Smooth muscle cell of the brain vasculature (primary cell): Measurements from ENCODE around the gene HPSE2.

Experiments
- DNase-seq: peaks from one replicate; pipeline ENCODE4 v3.0.0-alpha.2; 2012; ENCODE audit warnings: low read depth, low spot score

HPSE2 gene

DNA sequence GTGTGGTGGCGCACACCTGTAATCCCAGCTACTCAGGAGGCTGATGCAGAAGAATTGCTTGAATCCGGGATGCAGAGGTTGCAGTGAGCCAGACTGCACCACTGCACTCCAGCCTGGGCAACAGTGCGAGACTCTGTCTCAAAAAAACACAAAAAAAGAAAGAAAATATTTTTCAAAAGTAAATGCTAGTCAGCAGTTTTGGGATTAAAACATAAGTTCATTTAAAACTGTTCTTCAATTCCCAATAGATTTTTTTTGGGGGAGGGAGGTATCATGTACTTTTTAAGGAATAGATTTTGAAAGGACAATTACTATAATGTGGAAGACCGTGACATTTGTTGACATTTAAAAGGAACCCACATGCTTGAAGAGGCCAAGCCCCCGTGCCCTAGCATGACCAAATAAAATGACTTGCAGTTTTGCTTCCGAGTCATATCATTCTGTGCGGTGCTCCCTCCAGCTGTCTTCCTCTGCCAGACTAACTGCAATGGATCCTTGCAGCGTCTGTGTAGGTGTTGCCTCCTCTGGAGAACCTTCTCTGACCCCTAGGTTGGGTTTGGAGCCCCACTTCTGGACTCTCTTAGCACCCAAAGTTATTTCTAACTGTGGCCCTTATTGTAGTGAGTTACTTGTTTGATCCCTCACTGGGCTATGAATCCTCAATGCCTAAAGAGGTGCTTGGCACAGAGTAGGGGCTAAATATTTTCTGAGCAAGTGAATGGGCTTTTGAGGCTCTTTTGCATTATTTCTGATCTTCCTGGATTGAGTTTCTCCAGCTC lies 771.5 kb downstream of the HPSE2 start:
- no peak for DNase-seq

DNA sequence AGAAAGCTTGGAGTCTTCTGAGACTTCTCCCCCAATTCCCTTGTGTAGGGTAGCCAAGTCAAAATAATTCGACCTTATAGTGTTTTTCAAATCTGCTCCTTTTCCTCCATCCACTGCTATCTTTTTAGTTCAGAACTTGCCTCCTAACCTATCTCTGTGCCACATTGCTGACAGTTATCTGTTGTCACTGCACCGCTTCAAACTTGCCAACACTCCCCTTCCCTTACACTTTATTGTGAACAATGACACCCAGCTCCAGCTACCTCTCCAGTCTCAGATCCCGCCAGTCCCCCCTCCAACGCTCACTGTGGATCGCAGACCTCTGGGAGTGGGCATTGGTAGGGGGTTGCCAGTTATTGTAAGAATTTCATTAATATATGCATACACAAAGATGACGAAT lies 772.6 kb downstream of the HPSE2 start:
- no peak for DNase-seq

DNA sequence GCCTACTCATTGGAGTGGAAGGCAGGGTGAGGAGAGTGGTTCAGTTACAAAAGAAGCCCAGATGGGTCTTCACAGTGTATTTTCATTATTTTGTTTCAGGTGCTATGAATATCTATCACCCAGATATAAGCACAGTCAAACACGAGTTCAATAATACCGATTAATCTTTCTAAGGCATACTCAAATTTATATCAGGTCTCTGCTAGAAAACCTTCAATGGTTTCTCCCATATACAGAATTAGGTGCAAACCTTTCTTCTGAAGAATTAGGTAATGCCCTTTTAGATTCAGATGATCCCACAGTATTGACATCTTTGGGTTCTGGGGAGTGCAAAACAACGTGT lies 774.2 kb downstream of the HPSE2 start:
- no peak for DNase-seq

DNA sequence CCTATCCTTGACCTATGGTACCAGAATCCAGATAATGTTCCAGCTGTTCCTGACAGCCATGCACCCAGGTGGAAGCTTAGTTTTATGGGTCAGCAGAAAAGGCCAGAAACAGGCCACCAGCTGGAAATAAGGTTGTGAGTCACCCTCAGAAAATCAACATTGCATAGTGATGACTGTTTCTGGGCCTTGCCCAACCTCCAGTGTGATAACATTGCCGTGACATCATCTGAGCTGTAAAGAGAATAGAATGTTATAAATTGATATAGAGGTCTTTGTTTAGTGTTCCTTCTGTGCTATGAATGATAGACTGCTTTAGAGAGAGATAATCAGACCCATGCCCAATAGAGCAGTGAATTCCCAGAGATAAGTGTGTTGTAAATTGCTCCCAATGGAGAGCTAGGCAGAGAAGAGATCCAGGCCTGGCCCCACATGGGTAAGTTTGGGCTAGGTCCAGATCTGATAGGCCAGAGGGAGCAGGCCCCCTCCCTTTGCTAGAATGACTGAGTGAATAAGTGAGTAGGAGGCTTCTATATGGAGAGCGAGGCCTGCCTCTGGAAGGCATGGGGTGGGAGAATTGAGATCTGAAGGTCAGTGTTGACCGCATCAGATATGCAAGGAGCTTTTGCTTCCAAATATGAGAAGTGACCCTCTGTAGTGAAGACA lies 774.7 kb downstream of the HPSE2 start:
- peak; percentile 43 for DNase-seq

DNA sequence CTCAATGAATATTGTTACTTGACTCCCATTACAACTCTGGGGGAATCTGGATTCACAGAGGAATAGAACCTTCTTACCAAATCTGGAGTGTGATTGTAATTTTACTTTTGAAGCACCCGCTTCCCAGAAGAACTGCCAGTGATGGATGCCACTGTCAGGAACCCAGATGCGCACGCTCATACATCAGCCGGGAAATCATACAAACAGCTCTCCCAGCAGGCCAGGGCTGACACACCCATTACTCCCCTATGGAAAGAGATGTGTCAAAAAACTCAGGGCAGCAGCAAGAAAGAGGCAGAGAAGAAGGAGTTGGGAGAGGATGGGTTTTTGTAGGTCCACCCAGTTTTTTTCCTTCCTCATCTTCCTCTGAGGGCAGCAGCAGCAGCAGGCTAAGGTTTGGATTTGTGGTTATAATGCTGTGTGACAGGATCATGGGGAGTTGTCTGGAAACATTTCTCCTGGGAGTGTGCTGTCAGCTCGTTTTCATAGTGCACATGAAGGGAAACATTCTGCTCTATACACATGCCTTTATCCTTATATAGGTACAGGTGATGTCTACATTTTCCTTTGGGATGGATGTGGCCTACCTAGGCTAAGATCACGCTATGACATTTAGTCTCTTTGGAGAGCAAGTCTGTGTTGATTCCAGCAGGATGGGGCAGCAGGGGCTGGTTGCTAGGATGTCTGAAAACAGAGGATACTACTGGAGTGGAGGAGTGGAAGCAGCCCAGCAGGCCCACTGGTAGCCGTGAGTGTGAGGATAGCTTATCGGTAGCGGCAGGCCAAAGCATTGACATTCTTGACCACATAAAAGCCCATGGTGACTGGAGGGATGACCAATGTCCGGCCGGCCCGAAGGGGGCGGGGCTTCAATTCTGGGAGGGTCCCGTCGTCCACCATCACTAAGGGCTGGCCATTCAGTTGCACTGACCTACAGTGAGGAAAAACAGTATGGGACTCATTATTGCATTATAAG lies 776.6 kb downstream of the HPSE2 start:
- no peak for DNase-seq

DNA sequence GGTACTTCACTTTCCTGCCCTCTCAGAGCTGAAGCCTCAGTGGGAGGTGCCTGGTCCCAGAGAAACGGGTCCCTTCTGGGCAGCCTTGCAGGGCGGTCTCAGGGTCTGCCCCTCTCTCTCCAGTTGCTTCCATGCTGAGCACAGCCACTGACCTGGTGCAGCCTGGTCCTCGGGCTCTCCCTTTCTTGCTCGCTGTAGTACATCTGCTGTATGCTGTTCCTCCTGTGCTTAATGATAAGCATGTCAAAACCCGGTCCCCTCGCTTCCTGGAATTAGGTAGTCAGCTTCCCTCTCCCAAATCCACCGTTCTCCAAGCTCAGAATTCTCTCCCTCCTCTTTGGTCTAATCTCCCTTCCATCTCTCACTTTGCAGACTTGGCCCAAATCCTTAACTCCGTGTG lies 777.9 kb downstream of the HPSE2 start:
- no peak for DNase-seq

DNA sequence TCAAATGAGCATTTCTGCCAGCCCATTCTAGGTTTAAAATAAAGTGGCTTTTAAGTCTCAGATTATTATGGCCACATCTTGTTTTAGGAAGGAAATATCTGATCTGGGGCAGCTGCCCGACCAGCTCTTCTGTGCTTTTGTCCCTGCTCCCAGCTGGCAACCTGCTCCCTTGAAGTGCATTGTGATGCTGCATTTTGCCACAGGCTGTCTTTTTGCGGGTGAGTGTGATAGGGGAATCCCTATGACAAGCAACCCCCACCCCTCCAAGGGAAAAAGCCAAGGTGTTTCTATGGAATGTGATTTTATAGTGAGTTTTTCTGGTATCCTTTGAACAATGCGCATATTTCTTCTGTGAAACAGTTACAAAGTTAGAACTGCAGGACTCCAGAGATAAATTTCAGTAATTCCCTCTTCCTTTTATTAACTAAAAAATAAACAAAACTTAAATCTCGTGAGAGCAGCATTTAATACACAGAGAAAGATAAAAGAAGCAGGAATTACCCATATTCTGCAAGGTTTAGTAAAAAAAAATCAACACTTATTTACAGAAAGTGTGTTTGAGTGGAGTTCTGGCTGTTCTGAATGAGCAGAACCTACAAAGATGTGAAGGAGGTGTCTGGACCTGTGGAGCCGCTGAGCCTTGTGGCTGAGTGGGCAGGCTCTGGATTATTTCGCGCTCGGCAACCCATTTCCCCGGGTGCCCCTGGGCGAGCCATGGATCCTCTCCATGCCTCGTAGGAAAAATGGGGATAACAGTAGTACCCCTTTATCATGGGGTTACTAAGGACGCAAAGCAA lies 778.8 kb downstream of the HPSE2 start:
- no peak for DNase-seq

DNA sequence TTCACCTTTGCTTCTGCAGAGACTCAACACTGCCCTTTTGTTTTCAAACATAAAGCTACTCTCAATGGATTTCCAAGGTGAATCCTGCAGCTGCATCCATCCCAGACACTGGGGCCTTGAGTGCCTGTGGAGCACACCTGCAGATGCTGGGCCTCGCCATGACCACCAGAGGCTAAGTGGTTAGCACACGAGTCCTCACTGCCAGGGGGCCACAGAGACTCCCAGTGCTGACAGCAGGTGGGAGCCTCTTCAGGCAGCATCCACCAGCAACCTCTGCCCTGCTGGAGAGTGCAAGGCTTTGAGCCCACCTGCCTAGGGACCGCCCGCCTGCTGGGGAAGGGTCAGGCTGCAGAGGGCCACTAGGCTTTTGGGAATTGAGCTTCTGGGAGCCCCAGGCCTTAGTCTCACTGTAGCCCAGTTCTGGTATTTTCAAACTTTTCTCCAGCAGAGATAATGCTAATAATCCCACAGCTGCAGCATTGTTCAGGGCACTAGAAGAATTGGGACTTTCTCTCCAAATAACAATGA lies 779.5 kb downstream of the HPSE2 start:
- DNase-seq: no peak

DNA sequence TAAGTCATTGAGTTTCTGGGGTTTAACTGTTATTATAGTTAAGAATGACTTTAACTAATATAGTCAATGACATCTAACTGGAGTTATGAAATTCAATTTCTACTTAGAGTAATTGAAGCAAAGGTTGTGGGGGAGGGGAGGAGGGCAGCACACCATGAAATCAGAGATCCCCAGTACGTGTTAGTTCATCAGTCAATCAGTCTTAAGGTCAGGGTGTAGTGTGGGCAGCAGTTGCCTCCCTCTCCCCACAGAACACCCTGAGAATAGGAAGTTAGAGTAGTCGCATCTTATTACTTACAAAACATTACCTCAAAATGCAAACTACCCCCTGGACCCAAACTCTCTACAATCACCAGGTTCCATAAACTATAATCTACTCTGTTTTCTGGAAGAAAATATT lies 781.9 kb downstream of the HPSE2 start:
- DNase-seq: no peak

DNA sequence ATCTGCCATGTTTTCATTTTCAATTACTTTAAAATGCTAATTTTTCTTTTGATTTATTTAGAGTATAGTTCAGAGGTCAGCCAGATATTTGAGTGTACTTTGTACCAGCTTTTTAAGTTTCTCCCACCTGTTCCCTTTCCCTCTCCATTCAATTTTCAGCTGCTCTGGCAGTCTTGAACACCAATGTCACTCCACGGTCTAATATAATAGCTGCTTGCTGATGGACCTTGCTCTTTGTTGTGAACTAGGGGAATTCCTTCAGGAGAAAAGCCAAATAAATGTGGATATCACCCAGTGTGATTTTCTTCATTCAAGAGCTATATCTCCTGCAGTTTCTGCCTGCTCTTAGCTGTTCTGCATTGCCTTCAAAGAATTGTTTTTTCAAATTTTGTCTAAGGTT lies 785.0 kb downstream of the HPSE2 start:
- DNase-seq: no peak

DNA sequence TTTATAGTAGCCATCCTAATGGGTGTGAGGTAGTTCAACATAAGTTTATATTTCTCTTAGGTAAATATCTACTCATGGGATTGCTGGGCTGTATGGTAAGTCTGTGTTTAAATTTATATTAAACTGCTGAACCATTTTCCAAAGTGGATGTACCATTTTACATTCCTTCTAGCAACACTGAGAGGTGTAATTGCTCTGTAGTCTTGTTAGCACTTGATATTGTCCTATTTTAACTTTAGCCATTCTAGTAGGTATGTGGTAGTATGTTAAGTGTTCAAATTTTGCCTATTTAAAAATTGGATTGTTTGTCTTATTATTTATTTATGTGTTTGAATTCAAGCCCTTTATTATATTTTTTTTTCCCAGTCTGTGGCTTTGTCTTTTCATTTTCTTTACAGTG lies 786.4 kb downstream of the HPSE2 start:
- DNase-seq: no peak

DNA sequence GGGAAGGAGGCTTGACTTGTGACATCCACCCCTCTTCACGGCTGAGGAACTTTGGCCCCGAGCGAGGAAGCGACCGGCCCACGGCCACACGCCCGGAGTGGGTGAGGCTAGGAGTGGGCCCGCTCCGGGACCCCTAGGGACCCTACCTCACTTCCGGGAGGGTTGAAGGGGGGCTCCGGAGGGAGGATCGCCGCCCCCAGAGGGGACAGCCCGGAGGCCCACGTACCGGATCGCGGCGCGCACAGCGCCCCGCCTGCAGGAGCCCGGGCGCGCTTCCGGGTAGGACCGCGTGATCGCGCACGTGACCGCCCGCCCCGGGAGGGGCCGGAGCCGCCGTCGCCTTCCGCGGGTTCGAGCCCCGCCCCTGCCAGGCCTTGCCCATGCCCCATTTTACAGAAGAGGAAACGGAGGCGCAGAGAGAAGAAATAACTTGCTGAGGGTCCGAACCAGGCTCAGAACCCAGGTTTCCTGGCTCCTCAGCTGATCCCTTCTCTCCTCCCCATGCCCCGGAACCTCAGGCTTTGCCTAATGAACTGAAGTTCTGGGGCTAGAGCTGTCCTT lies 788.9 kb downstream of the HPSE2 start, which contains the start of gene HPS1:
Gene HPS1, minus strand, starts transcription at position 275 of the 561 bp plus-strand sequence. CDS start 3,695 bp downstream, outside the sequence.
- DNase-seq: peak; percentile 10

DNA sequence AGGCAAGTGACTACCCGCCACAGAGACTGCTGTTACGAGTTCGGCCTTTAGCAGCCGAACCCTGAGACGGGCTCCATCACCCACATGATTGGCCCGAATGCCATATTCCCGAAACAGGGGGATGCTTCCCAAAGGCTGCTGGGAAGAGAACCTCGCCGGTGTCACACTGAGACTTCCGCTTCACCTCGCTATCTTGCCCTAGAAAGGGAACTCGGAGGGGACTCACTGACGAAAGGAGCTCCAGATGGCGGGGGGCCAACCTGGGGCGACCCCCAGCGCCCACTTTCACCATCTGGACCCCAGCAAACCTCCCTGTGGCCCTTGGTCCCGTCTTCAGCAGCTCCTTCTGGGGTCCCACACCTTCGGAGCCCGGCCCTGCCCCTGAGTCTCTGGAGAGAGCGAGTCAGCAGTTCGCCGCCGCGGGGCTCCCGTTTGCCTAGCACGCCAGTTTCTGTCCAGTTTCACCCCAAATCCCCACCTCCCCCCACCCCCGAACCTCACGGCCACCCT lies 789.4 kb downstream of the HPSE2 start:
- DNase-seq: no peak

DNA sequence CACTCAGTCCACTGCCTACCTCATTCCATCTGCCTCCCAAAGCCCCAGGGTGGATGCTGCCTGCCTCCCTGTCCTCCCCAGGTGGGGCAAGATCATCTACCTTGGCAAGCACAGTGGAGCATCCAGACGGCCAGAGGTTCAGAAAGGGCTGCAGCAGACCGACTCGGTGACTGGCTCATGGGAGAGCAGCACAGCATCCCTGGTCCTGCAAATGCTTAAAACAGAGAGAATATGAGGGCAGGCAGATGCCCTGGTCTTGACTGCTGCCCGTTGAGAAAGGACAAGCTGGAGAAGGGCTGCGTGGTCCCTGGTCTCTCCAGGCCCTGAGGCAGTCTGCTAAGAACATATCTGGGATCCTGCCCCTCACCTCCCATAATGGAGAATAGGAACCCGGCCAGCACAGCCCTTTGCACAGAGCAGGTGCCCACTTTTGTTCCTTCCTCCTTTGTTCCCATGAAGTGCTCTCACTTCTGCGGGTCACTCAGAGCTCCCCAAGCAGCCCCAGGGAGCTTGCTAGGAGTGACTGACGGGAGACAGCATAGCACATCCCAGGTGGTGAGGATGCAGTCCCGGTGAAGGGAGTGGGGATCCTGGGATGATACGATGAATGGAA lies 790.3 kb downstream of the HPSE2 start:
- DNase-seq: no peak

DNA sequence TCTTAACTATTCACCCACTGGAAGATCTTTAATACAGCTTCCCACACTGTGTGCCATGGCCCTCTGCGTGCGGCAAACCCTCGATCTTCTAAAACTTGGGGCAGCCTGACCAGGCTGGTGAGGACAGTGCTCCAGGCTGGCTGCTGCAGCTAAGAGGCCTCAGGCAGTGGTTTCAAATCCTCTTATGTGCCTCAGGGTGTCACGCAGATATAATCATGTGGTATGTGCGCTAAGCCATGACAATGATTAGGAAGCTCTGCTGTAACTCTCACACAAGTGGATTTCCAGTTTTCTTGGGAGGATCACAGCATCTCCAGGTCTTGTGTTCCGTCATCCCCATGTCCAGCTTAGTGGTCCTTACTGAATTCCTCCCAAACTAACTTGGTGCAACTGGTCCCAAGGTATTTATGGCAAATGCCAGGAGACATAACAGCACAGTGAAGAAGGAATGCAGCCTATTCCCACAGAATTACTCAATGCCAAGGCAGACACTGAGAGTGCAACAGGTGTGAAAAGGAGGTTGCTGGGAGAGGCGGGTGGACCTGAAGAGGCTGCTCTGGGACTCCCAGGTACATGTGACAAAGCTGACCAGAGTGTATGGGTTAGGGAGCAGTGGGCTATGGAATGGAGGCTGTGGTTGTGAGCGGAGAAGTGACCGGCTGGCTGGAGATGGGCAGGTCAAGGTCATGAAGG lies 791.2 kb downstream of the HPSE2 start:
- DNase-seq: no peak

DNA sequence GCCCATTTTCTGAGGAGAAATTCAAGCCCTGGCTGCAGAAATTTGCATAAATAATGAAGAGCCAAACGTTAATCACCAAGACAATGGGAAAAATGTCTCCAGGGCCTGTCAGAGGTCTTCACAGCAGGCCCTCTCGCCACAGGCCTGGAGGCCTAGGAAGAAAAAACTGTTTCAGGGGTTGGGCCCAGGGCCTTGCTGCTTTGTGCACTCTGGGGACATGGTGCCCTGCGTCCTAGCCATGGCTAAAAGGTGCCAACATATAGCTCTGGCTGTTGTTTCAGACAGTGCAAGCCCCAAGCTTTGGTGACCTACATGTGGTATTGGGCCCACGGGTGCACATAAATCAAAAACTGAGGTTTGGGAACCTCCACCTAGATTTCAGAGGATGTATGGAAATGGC lies 796.9 kb downstream of the HPSE2 start:
- DNase-seq: no peak

DNA sequence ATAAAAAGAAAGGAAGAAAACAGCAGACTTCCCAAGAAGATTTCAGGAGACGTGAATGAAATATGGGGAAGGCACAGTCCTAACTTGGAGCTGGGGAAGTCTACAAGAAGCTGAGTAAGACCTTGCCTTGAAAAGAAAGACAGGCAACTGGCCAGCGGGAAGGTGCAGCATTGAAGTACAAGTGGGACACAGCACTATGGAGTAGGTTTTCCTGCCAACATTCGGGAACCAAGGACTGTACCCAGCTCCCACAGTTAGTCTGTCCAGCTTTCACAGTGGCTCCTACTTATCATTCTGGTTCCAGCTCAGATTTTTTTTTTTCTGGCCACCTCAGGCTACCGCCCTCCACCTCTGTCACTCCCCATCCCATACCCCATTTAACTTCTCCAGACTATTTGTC lies 798.9 kb downstream of the HPSE2 start:
- DNase-seq: no peak

DNA sequence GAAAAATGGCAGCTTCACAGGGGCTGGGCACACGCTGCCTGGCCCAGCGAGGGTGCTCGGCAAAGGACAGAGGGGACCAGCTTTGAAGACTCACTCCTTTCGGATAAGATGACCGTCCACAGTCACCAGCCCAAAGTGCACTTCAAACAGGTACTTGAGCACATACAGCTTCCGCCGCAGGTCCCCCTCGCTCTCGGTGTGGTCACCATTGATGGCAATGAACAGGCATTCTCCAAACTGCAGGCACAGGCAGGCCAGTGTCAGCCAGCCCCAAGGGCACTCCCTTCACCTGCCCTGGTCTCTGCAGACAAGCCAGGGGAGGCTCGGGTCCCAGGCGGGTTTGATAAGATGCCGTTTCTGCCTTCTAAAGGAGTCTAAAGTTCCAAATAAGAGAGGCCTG lies 800.5 kb downstream of the HPSE2 start:
- DNase-seq: no peak

DNA sequence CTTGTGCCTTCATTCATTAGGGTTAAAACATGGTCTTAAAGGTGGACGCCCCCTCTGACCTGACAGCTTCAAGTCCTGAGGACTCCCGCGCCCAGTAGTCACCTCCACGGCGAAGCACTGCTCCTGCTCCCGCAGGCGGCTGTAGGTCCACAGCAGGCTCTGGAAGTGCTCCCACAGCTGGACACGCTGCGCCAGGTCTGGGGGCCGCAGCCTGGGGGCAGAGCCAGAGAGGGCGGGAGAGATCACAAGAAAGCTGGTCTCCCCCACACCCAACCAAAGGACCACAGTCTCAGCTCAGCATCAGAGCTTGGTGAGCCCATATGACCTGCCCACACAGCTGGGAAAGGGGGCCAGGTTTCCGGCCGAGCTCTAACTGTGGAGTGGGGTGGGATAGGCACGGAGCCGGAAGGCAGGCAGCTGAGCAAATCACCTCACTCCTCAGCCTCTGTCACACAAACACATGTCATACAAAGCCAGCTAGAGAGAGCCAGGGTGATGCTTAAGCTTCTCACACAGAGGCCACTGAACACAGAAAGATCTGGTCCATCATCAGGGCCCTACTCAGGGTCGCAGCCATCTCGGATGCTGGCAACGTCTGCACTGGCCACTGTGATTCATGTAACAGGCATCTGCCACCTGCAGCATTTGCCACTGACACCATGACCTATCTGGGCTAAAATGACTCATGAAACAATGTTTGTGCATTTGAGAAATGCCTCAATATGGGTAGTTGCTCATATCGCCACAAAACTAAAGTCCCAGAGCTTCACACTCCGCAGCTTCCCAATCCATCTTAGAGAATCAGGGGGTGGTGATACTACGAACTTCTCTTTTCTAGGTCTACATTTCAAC lies 801.5 kb downstream of the HPSE2 start:
- no peak for DNase-seq
